GM23248 (cell line): ENCODE measurements around the gene TM4SF4.

Experiments
- EZH2 ChIP-seq: fragments of 200-600 bp; sonication (generic); IDR thresholded peaks from 2 replicates; pipeline ENCODE4 v1.6.1; 2018; ENCODE audit warnings: antibody characterized with exemption, mild to moderate bottlenecking; ENCODE audit not compliant: insufficient read depth, poor library complexity, severe bottlenecking
- EZH2phosphoT487 ChIP-seq: fragments of 200-600 bp; sonication (generic); IDR thresholded peaks from 2 replicates; pipeline ENCODE4 v1.6.1; 2018; ENCODE audit warnings: antibody characterized with exemption, moderate library complexity, mild to moderate bottlenecking, low read depth; ENCODE audit not compliant: insufficient read depth

DNA sequence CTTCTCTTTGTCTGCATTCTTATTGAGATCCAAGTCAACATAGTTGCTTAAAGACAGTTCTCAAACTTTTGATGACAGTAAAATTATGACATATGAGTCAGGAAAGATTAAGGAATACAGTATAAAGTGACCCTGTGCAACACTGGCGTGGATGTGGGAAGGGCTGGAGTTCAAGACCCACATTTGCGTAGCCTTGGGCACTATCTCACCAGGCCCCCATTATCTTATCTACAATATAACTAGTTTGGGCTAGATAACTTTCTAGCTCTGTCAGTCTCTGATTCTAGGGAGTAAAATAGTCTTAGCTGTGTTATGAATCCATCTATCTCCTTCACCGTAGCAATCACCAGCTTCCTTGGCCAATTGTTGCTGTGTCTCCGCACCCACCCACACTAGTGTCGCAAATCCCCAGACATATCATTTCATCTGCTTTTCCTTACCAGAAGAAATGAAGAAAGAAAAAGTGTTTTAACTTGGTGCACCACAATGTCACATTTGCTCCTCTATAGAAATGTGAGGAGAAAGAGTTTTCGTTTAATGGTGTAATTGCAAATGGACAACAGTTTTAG, 14.9 kb upstream of the TM4SF4 start:
- no peak for TF ChIP-seq EZH2phosphoT487
- TF ChIP-seq EZH2: no peak
